Vagina (tissue), 2 donors: ENCODE measurements around the gene OR2AT4.

Experiments
- CTCF ChIP-seq, 3 experiments: fragments of 450-650 bp in 2 of 3; fragments of 200-600 bp in 1 of 3; sonication (generic) in 1 of 3; IDR thresholded peaks; one replicate each; pipeline ENCODE4 v1.5.1; 2017 to 2019; ENCODE audit warnings: antibody characterized with exemption in 3 of 3, mild to moderate bottlenecking in 2 of 3, moderate library complexity in 2 of 3
- POLR2A ChIP-seq, 2 donors: fragments of 450-650 bp; IDR thresholded peaks; one replicate each; pipeline ENCODE4 v1.6.1; 2017; ENCODE audit warnings: antibody characterized with exemption in 2 of 2, mild to moderate bottlenecking in 2 of 2, moderate library complexity in 2 of 2

- no peak for TF ChIP-seq CTCF (IDR thresholded peaks at IDR 0.05)
- no peak for TF ChIP-seq POLR2A (IDR thresholded peaks at IDR 0.05)
These were observed 27.7 kb downstream of the OR2AT4 start for GRCh38 chr11:75068993-75069392.
